GM18951 (cell line): ENCODE results near the gene PALM2AKAP2.
"Not testable (repeated sequence)": the region's sequence is repeated elsewhere in the genome, so short reads cannot be mapped to it uniquely, and the experiment has no call there.

Source experiments
- POLR2A ChIP-seq: IDR thresholded peaks from 4 replicates; pipeline ENCODE4 v1.6.1; 2011; ENCODE audit warnings: mild to moderate bottlenecking; ENCODE audit not compliant: insufficient read length, insufficient read depth; ENCODE audit errors: extremely low read depth
- in situ Hi-C: fragments of 300-500 bp; cut with MboI; formaldehyde crosslinking; loops from one replicate; pipeline ENCODE4 v1.12.0; 2022; ENCODE audit warnings: low sequenced_read_pairs, mixed read lengths, inconsistent platforms; ENCODE audit not compliant: unreplicated experiment

Gene PALM2AKAP2

DNA sequence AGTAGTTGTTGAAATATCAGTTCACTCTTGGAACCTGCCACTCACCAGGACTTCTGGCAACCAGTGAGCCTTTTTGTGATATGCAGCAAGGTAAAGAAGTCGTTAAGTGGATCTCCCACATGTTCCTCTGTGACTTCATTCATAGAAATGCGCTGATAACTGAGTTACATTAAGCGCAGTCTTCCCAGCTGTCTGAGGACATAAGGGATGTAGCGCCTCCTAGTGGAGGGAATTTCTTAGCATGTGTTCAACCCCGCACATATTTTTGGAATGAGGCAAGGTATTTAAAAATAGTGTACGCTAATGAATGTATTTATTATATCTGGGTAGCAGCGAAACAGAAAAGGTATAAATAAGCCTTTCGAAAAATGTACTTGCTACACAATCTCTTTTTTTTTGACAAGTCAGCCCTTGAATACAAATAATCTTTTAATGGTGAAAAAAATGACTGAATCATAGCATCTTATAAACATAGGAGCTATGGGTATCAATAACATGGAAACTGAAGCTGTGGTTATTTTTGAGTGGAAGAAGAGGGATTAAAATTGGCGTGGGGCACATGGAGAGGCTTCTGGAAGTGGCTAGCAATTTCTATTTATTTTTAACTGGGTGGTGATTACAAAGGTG is 38.0 kb downstream of the PALM2AKAP2 start:
- no peak for TF ChIP-seq POLR2A
- in situ Hi-C loops: no loop called here

DNA sequence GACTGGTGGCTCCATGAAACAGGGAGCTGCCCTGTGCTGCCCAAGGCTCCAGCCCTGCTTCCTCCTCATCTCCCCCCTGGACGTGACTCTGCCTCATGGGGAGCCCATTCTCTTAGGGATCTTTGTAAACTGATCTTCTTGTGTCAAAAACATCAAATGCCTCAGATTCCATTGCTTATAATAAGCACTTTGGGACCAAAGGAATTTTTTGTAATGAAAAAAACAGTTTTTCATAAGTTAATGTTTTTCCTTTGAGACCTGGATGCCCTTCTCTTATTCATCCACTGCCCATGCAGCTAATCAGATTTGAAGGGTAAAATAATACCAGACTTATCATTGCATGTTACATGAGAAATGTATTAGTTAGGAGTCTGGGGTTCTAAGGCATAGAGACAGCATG is 41.7 kb downstream of the PALM2AKAP2 start:
- no peak for TF ChIP-seq POLR2A
- in situ Hi-C loops: no loop called here

DNA sequence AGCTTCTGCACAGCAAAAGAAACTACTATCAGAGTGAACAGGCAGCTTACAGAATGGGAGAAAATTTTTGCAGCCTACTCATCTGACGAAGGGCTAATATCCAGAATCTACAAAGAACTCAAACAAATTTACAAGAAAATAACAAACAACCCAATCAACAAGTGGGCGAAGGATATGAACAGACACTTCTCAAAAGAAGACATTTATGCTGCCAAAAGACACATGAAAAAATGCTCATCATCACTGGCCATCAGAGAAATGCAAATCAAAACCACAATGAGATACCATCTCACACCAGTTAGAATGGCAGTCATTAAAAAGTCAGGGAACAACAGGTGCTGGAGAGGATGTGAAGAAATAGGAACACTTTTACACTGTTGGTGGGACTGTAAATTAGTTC is 45.4 kb downstream of the PALM2AKAP2 start:
- in situ Hi-C loops: not testable (repeated sequence)

DNA sequence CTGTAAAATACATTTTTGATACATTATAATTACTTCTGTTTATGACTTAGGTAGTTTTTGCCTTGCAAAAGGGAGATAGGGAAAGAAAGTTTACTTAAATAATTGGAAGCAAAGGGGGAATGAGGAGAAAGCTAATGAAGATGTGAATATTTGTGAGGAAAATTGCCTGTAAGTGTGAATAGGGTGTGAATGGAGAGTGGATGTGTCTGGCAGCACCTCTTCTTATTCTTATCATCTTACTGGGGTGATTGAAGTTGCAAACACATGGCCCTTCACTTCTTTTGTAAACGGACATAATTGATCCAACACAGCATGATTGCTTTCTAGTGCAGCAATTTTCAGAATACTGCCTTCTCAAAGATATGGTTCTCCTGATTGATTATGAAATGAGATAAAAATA is 46.6 kb downstream of the PALM2AKAP2 start:
- in situ Hi-C loops: no loop called here
- TF ChIP-seq POLR2A: no peak

DNA sequence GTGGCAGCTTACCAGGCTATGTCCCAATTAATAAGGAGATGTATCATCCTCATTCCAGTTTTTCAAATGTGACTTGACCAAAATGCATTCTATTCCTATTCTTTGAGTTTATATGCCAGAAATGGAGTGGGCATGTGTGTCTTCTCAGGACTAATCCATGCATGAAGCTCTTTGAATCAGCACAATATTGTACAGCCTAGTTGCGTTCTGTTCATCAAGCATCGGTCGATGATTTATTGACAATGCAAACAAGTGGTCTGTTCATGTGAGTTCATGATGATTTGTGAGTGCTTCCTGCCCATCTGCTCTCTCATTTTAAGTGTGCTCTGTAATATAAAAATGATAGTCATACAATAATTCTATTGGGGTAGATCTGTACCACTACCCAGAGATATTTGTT is 48.3 kb downstream of the PALM2AKAP2 start:
- no peak for TF ChIP-seq POLR2A
- in situ Hi-C loops: no loop called here
